H1 (cell line): ENCODE data around the gene FHIT. TPM values are rescaled to one million over a fixed set of nuclear protein-coding genes. Genes with fewer than 3 reads are reported as not detected.

ENCODE experiments used
- CTCF ChIA-PET: fragments of 300-600 bp; sonication (Branson Sonifier 250); formaldehyde crosslinking; loops from one replicate; lab custom pipeline; 2021; ENCODE audit not compliant: partially characterized antibody; lab: Charles Lee
- POLR2A ChIA-PET: fragments of 300-600 bp; sonication (Branson Sonifier 250); formaldehyde crosslinking; loops from one replicate; lab custom pipeline; 2021; ENCODE audit warnings: inconsistent platforms; ENCODE audit not compliant: partially characterized antibody; lab: Charles Lee
- DNase-seq, 2 experiments: peaks; one replicate each; pipeline versions ENCODE4 v3.0.0 to v3.0.0-alpha.2; 2010 to 2022; ENCODE audit warnings: low spot score in 2 of 2, low read depth in 1 of 2, mixed read lengths in 1 of 2
- FAIRE-seq: peaks from 2 replicates; lab custom pipeline; 2011; peaks lifted over from hg19 to GRCh38; lab: Jason Lieb, UNC
- H2AFZ ChIP-seq: 2 replicates; pipeline ENCODE4 v1.8.1; 2012; ENCODE audit warnings: low read length, inconsistent platforms
- H2AK5ac ChIP-seq: 2 replicates; pipeline ENCODE4 v1.6.1; 2013; ENCODE audit warnings: low read depth, low read length
- H2BK120ac ChIP-seq: replicated peaks from 2 replicates; pipeline ENCODE3; 2013; ENCODE audit warnings: low read depth, low read length, inconsistent platforms
- H2BK12ac ChIP-seq: 2 replicates; pipeline ENCODE4 v1.6.1; 2013; ENCODE audit warnings: low read depth, low read length
- H2BK15ac ChIP-seq: 2 replicates; pipeline ENCODE4 v1.6.1; 2013; ENCODE audit warnings: low read length
- H2BK20ac ChIP-seq: 2 replicates; pipeline ENCODE4 v1.6.1; 2013; ENCODE audit warnings: low read length
- H2BK5ac ChIP-seq: 2 replicates; pipeline ENCODE4 v1.6.1; 2013; ENCODE audit warnings: low read depth, low read length
- H3K14ac ChIP-seq: 2 replicates; pipeline ENCODE4 v1.6.1; 2013; ENCODE audit warnings: inconsistent platforms; ENCODE audit not compliant: insufficient read length
- H3K18ac ChIP-seq: 2 replicates; pipeline ENCODE4 v1.6.1; 2013; ENCODE audit warnings: low read length; ENCODE audit errors: extremely low read depth
- H3K23ac ChIP-seq: 2 replicates; pipeline ENCODE4 v1.6.1; 2013; ENCODE audit warnings: inconsistent platforms; ENCODE audit not compliant: insufficient read length
- H3K23me2 ChIP-seq: 2 replicates; pipeline ENCODE4 v1.6.1; 2013; ENCODE audit warnings: low read depth, low read length
- H3K27ac ChIP-seq: 2 replicates; pipeline ENCODE4 v1.6.1; 2011; ENCODE audit warnings: low read depth, low read length, inconsistent platforms
- H3K27me3 ChIP-seq, 4 experiments: replicated peaks in 1 of 4; 1 replicate in 1 of 4; 2 replicates in 3 of 4; pipeline versions ENCODE4 v1.6.1 to v1.8.1; 2011 to 2013; ENCODE audit warnings: low read length in 3 of 4, mild to moderate bottlenecking in 3 of 4, inconsistent platforms in 2 of 4, mixed read lengths in 2 of 4, moderate library complexity in 1 of 4; ENCODE audit not compliant: control insufficient read depth in 3 of 4, insufficient read depth in 3 of 4; ENCODE audit errors: extremely low read depth in 1 of 4
- H3K36me3 ChIP-seq, 4 experiments: 2 replicates each; pipeline versions ENCODE4 v1.6.1 to v1.8.1; 2011 to 2013; ENCODE audit warnings: mild to moderate bottlenecking in 4 of 4, low read length in 3 of 4, moderate library complexity in 2 of 4, control low read depth in 1 of 4, inconsistent platforms in 1 of 4; ENCODE audit not compliant: insufficient read depth in 4 of 4, control insufficient read depth in 2 of 4
- H3K4ac ChIP-seq: replicated peaks from 2 replicates; pipeline ENCODE3; 2013; ENCODE audit warnings: low read length, low read depth, mixed read lengths, inconsistent platforms; ENCODE audit not compliant: insufficient read length
- H3K4me1 ChIP-seq, 4 experiments: replicated peaks in 1 of 4; 1 replicate in 1 of 4; 2 replicates in 3 of 4; pipeline versions ENCODE4 v1.6.1 to v1.8.1; 2011 to 2013; ENCODE audit warnings: low read length in 3 of 4, inconsistent platforms in 2 of 4, mixed read lengths in 1 of 4; ENCODE audit not compliant: insufficient read depth in 4 of 4, control insufficient read depth in 3 of 4
- H3K4me2 ChIP-seq, 2 experiments: 2 replicates each; pipeline versions ENCODE4 v1.6.1 to v1.8.1; 2011 to 2013; ENCODE audit warnings: low read depth in 2 of 2, low read length in 2 of 2, control low read depth in 1 of 2, inconsistent platforms in 1 of 2, mild to moderate bottlenecking in 1 of 2; ENCODE audit not compliant: insufficient read depth in 1 of 2
- H3K4me3 ChIP-seq, 4 experiments: fragments of 200-600, 300-600 bp in 1 of 4; sonication (generic), shearing (Covaris generic), sonication (Bioruptor Twin) in 1 of 4; 2 replicates each; pipeline versions ENCODE4 v1.5.1 to v1.8.1; 2011 to 2016; ENCODE audit warnings: low read length in 4 of 4, low read depth in 3 of 4, control low read depth in 2 of 4, inconsistent platforms in 2 of 4, mild to moderate bottlenecking in 2 of 4, mixed read lengths in 1 of 4, moderate library complexity in 1 of 4; ENCODE audit not compliant: insufficient read depth in 2 of 4; ENCODE audit errors: extremely low read depth in 1 of 4
- H3K56ac ChIP-seq: replicated peaks from 2 replicates; pipeline ENCODE3; 2013; ENCODE audit warnings: low read depth, mild to moderate bottlenecking, mixed read lengths, low read length, inconsistent platforms; ENCODE audit not compliant: insufficient read length
- H3K79me1 ChIP-seq: 2 replicates; pipeline ENCODE4 v1.6.1; 2013; ENCODE audit warnings: low read depth, low read length, control low read depth
- H3K79me2 ChIP-seq, 2 experiments: 2 replicates each; pipeline versions ENCODE4 v1.6.1 to v1.8.1; 2012 to 2013; ENCODE audit warnings: low read length in 2 of 2, mild to moderate bottlenecking in 2 of 2, inconsistent platforms in 1 of 2; ENCODE audit not compliant: insufficient read depth in 2 of 2, control insufficient read depth in 1 of 2
- H3K9ac ChIP-seq, 4 experiments: replicated peaks in 1 of 4; 1 replicate in 1 of 4; 2 replicates in 3 of 4; pipeline versions ENCODE4 v1.6.1 to v1.8.1; 2011 to 2013; ENCODE audit warnings: low read depth in 3 of 4, low read length in 3 of 4, control low read depth in 2 of 4, mild to moderate bottlenecking in 2 of 4, moderate library complexity in 2 of 4, inconsistent platforms in 1 of 4; ENCODE audit errors: extremely low read depth in 1 of 4
- H3K9me3 ChIP-seq, 2 experiments: 2 replicates each; pipeline versions ENCODE4 v1.6.1 to v1.8.1; 2012 to 2013; ENCODE audit warnings: mild to moderate bottlenecking in 2 of 2, moderate library complexity in 2 of 2, control low read depth in 1 of 2, inconsistent platforms in 1 of 2, low read depth in 1 of 2, low read length in 1 of 2, mixed read lengths in 1 of 2; ENCODE audit not compliant: insufficient read depth in 2 of 2
- H4K20me1 ChIP-seq, 2 experiments: replicated peaks in 1 of 2; 2 replicates each; pipeline versions ENCODE3 to v1.8.1; 2011 to 2013; ENCODE audit warnings: inconsistent platforms in 2 of 2, low read length in 2 of 2, mild to moderate bottlenecking in 1 of 2; ENCODE audit not compliant: insufficient read depth in 2 of 2, control insufficient read depth in 1 of 2
- H4K5ac ChIP-seq: 2 replicates; pipeline ENCODE4 v1.6.1; 2013; ENCODE audit warnings: low read length, low read depth, mixed read lengths, inconsistent platforms; ENCODE audit not compliant: insufficient read length
- H4K8ac ChIP-seq: 2 replicates; pipeline ENCODE4 v1.8.0; 2013; ENCODE audit warnings: mild to moderate bottlenecking, moderate library complexity, low read length, inconsistent platforms; ENCODE audit not compliant: insufficient read depth; ENCODE audit errors: extremely low read depth
- H4K91ac ChIP-seq: replicated peaks from 2 replicates; pipeline ENCODE3; 2013; ENCODE audit warnings: low read length, mixed read lengths, inconsistent platforms; ENCODE audit not compliant: insufficient read length
- CHD1 ChIP-seq: IDR thresholded peaks from 2 replicates; pipeline ENCODE4 v1.6.1; 2012; ENCODE audit warnings: low read depth, low read length, improper control_type of control experiment
- GTF2F1 ChIP-seq: IDR thresholded peaks from 2 replicates; pipeline ENCODE4 v1.6.1; 2012; ENCODE audit warnings: low read depth, low read length, improper control_type of control experiment, borderline replicate concordance
- HDAC2 ChIP-seq, 2 experiments: fragments of 300-600 bp in 1 of 2; sonication (generic) in 1 of 2; IDR thresholded peaks; 2 replicates each; pipeline ENCODE4 v1.6.1; 2011 to 2012; ENCODE audit warnings: low read depth in 2 of 2, low read length in 2 of 2, mild to moderate bottlenecking in 2 of 2, moderate library complexity in 2 of 2, borderline replicate concordance in 1 of 2, inconsistent platforms in 1 of 2
- JUN ChIP-seq: IDR thresholded peaks from 2 replicates; pipeline ENCODE4 v1.6.1; 2011; ENCODE audit warnings: low read depth, mild to moderate bottlenecking, improper control_type of control experiment, low read length
- PHF8 ChIP-seq: fragments of 200-600 bp; sonication (generic); conservative IDR thresholded peaks from 2 replicates; pipeline ENCODE4 v1.7.1; 2012; ENCODE audit warnings: low read depth, mild to moderate bottlenecking, inconsistent platforms, low read length, moderate library complexity
- POU5F1 ChIP-seq: IDR thresholded peaks from 2 replicates; pipeline ENCODE4 v1.6.1; 2011; ENCODE audit warnings: low read depth, mild to moderate bottlenecking, low read length, moderate library complexity
- RXRA ChIP-seq: IDR thresholded peaks from 2 replicates; pipeline ENCODE4 v1.6.1; 2011; ENCODE audit warnings: low read depth, mild to moderate bottlenecking, low read length, moderate library complexity; ENCODE audit not compliant: insufficient read depth
- TCF12 ChIP-seq: IDR thresholded peaks from 2 replicates; pipeline ENCODE4 v1.6.1; 2011; ENCODE audit warnings: low read depth, mild to moderate bottlenecking, low read length
- ZNF274 ChIP-seq: IDR thresholded peaks from 2 replicates; pipeline ENCODE4 v1.7.0; 2012; ENCODE audit warnings: low read length, borderline replicate concordance; ENCODE audit errors: extremely low read depth
- WGBS, 2 experiments: shearing (Covaris generic) in 1 of 2; methylation state at CpG; one replicate each; pipeline versions ENCODE4 v1.1.6 to v1.1.7; 2013 to 2015; ENCODE audit warnings: low lambda C conversion rate in 2 of 2, mixed read lengths in 2 of 2, inconsistent platforms in 1 of 2, low coverage in 1 of 2, missing lambda C conversion rate in 1 of 2; ENCODE audit not compliant: insufficient replicate concordance in 2 of 2, insufficient coverage in 1 of 2, insufficient read length in 1 of 2; ENCODE audit errors: extremely low coverage in 1 of 2, missing lambda C conversion rate in 1 of 2; 5-methylcytosine and 5-hydroxymethylcytosine counted together
- polyA plus RNA-seq, 7 experiments: library from polyadenylated mRNA; depleted of rRNA in 3 of 7; stranded (reverse) in 5 of 7; unstranded in 2 of 7; fragments of >200 nt in 5 of 7; fragments of 200-250 nt in 2 of 7; gene quantifications; 1 replicate in 5 of 7; 2 replicates in 1 of 7; 4 replicates in 1 of 7; pipeline versions ENCODE4 v1.2.1 to v1.2.3, GENCODE V29; 2011 to 2013; ENCODE audit warnings: missing spikeins in 2 of 7, mixed read lengths in 2 of 7
- total RNA-seq: library from RNA; stranded (reverse); fragmentation: NEBNext Ultra II Directional; extraction: Animal tissue kit (Norgen Biotek cat#: 25700); gene quantifications from 2 replicates; pipeline ENCODE4 v1.2.1, GENCODE V29; 2021
- TF ChIP-seq, protein P1 (sequence below): IDR thresholded peaks from 2 replicates; pipeline ENCODE4 v1.6.1; 2011; ENCODE audit warnings: low read depth, mild to moderate bottlenecking, low read length; ENCODE audit not compliant: insufficient read depth
- TF ChIP-seq, protein P2 (sequence below): IDR thresholded peaks from 2 replicates; pipeline ENCODE4 v1.6.1; 2012; ENCODE audit warnings: low read length, inconsistent platforms

Gene FHIT
- total and polyA plus RNA-seq, 2 of the 8 experiments (the other 6 are each of a cell fraction or from before 2014, with no cell fraction given), result 1.2 to 3.2 TPM

DNA sequence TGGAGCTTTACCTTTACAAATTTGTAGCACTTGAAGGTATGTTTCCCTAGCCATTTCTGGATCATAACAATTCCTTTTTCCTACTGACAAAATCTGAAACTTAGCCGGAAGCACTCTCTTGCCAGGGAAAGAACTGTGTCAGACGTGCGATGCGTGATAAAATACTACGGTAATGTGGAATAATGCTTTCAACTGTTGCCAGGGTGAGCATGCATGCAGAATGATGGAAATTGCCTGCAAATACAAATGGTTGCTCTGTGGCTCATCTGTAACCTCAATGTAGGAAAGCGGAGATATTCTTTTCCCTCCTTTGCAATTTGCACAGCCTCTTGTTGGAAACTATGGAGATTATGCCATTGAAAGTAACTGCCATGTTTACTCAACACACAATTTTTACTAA lies 1464.9 kb downstream of the FHIT start:
- no peak overlapping the region for H2BK12ac ChIP-seq
- DNase-seq, result no peak
- H2AFZ ChIP-seq, result no peak overlapping the region
- H3K9ac ChIP-seq, result no peak overlapping the region
- WGBS, 2 experiments, result 92% methylated on average over 6 of the region's 6 CpGs; no CpG with 5 or more reads in 1 of the 2 experiments
- H3K56ac ChIP-seq, result no peak overlapping the region
- H3K18ac ChIP-seq, result no peak overlapping the region
- H2BK120ac ChIP-seq, result no peak overlapping the region
- H2AK5ac ChIP-seq, result no peak overlapping the region
- H3K36me3 ChIP-seq, result no peaks in the 10 kb centered on the region
- H4K8ac ChIP-seq, result no peak overlapping the region
- no peak overlapping the region for H2BK20ac ChIP-seq
- no peak overlapping the region for H3K14ac ChIP-seq
- no peak overlapping the region for H4K5ac ChIP-seq
- no peak overlapping the region for H2BK5ac ChIP-seq
- H3K27me3 ChIP-seq, result no peaks in the 10 kb centered on the region
- H3K4me3 ChIP-seq, result no peak overlapping the region
- ChIA-PET CTCF (interaction anchor here (1.4 kb wide), 1 partner anchor 71 kb away, joined by 4 read pairs; no protein-coding TSS in a partner anchor), POLR2A (interaction anchor here (0.6 kb wide), 1 partner anchor 130 kb away, joined by 3 read pairs; no protein-coding TSS in a partner anchor)
- no peaks in the 10 kb centered on the region for H3K79me1 ChIP-seq
- H3K23ac ChIP-seq, result no peak overlapping the region
- no peak overlapping the region for H2BK15ac ChIP-seq
- no peaks in the 10 kb centered on the region for H3K23me2 ChIP-seq
- no peaks in the 10 kb centered on the region for H4K20me1 ChIP-seq
- TF ChIP-seq JUN (no peak), GTF2F1 (no peak), CHD1 (no peak), HDAC2 (IDR thresholded peaks at IDR 0.05; ENCODE audit: borderline replicate concordance in 1 of 2, low read depth in 2 of 2, low read length in 2 of 2) (no peak), POU5F1 (no peak), TCF12 (no peak), PHF8 (no peak), ZNF274 (no peak), RXRA (no peak)
- TF ChIP-seq, protein P1, sequence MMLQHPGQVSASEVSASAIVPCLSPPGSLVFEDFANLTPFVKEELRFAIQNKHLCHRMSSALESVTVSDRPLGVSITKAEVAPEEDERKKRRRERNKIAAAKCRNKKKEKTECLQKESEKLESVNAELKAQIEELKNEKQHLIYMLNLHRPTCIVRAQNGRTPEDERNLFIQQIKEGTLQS, result no peak
- TF ChIP-seq, protein P2, sequence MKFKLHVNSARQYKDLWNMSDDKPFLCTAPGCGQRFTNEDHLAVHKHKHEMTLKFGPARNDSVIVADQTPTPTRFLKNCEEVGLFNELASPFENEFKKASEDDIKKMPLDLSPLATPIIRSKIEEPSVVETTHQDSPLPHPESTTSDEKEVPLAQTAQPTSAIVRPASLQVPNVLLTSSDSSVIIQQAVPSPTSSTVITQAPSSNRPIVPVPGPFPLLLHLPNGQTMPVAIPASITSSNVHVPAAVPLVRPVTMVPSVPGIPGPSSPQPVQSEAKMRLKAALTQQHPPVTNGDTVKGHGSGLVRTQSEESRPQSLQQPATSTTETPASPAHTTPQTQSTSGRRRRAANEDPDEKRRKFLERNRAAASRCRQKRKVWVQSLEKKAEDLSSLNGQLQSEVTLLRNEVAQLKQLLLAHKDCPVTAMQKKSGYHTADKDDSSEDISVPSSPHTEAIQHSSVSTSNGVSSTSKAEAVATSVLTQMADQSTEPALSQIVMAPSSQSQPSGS, result no peak
- H4K91ac ChIP-seq, result no peak overlapping the region
- no peak overlapping the region for H3K27ac ChIP-seq
- H3K4me1 ChIP-seq, result peaks cover 0 to 4% (median 1%) of the 10 kb centered on the region in 4 experiments; a peak in 1 of 7 replicates
- H3K9me3 ChIP-seq, result no peaks in the 10 kb centered on the region
- no peak for FAIRE-seq
- no peak overlapping the region for H3K4me2 ChIP-seq
- H3K79me2 ChIP-seq, result no peaks in the 10 kb centered on the region
- H3K4ac ChIP-seq, result no peak overlapping the region
